ENCODE measurements around the gene ANKRD29. TPM values are rescaled to one million over a fixed set of nuclear protein-coding genes. Genes with fewer than 3 reads are reported as not detected.

Gene ANKRD29
- total RNA-seq, 2 experiments from 2014 or later = not detected

- CTCF ChIA-PET = interaction anchor here (1.2 to 6.8 kb wide), 7 partner anchors 9 to 497 kb away, joined by 3 to 57 read pairs (median 5); partner anchors contain the start of gene LAMA3
- H3K4me3 Mint-ChIP-seq = no peak overlapping the region
- H3K27me3 Mint-ChIP-seq = peaks cover 27% of the 10 kb centered on the region
- intact Hi-C loops (cut with micrococcal nuclease) = loop anchor here (5.0 to 10.0 kb wide), 3 partner anchors 79 to 292 kb away; no protein-coding TSS in a partner anchor
- POLR2A ChIA-PET = interaction anchor here (1.0 kb wide), 1 partner anchor 54 kb away, joined by 3 read pairs; no protein-coding TSS in a partner anchor
- H3K4me1 Mint-ChIP-seq (ENCODE audit: low read depth) = peaks cover 16% of the 10 kb centered on the region
- no peak for DNase-seq
- no peak for ATAC-seq
- H3K9me3 Mint-ChIP-seq = no peaks in the 10 kb centered on the region
- no peak for TF ChIP-seq CTCF (IDR thresholded peaks at IDR 0.05)
- no peaks in the 10 kb centered on the region for H3K36me3 Mint-ChIP-seq (ENCODE audit: low read depth)
- H3K27ac Mint-ChIP-seq = no peak overlapping the region
These were observed 39.7 kb downstream of the ANKRD29 start for GRCh38 chr18:23623040-23623439.

- Mint-ChIP-seq H3K9me3 (no peaks in the 10 kb centered on the region), H3K4me3 (peak overlapping the region; percentile 41), H3K27me3 (peaks cover 31% of the 10 kb centered on the region), H3K27ac (no peak overlapping the region), H3K36me3 (ENCODE audit: low read depth) (no peaks in the 10 kb centered on the region), H3K4me1 (ENCODE audit: low read depth) (peaks cover 6% of the 10 kb centered on the region)
- ChIA-PET CTCF (interaction anchor here (1.0 kb wide), 1 partner anchor 151 kb away, joined by 3 read pairs; no protein-coding TSS in a partner anchor), POLR2A (no interaction called here)
- DNase-seq (peak; percentile 12), ATAC-seq (peak; percentile 38)
- intact Hi-C loops (cut with micrococcal nuclease) = no loop called here
- no peak for TF ChIP-seq CTCF (IDR thresholded peaks at IDR 0.05)
These were observed 43.3 kb downstream of the ANKRD29 start for GRCh38 chr18:23619388-23619881.

- Mint-ChIP-seq H3K4me3 (peak overlapping the region; percentile 41), H3K4me1 (ENCODE audit: low read depth) (peaks cover 6% of the 10 kb centered on the region), H3K9me3 (no peaks in the 10 kb centered on the region), H3K36me3 (ENCODE audit: low read depth) (no peaks in the 10 kb centered on the region), H3K27ac (no peak overlapping the region), H3K27me3 (peaks cover 31% of the 10 kb centered on the region)
- ATAC-seq (peak; percentile 32), DNase-seq (peak; percentile 10)
- ChIA-PET CTCF (interaction anchor here (0.9 to 1.0 kb wide), 2 partner anchors 85 to 152 kb away, joined by 3 to 4 read pairs; no protein-coding TSS in a partner anchor), POLR2A (no interaction called here)
- TF ChIP-seq CTCF (IDR thresholded peaks at IDR 0.05) = no peak
- intact Hi-C loops (cut with micrococcal nuclease) = no loop called here
These were observed 43.8 kb downstream of the ANKRD29 start for GRCh38 chr18:23618862-23619387.

- CTCF ChIA-PET = interaction anchor here (0.6 kb wide), 1 partner anchor 165 kb away, joined by 3 read pairs; no protein-coding TSS in a partner anchor
- H3K4me1 Mint-ChIP-seq (ENCODE audit: low read depth) = peaks cover 6% of the 10 kb centered on the region
- POLR2A ChIA-PET = interaction anchor here (0.8 kb wide), 1 partner anchor 65 kb away, joined by 3 read pairs; no protein-coding TSS in a partner anchor
- H3K27ac Mint-ChIP-seq = no peak overlapping the region
- intact Hi-C loops (cut with micrococcal nuclease) = no loop called here
- no peaks in the 10 kb centered on the region for H3K36me3 Mint-ChIP-seq (ENCODE audit: low read depth)
- no peak overlapping the region for H3K4me3 Mint-ChIP-seq
- H3K27me3 Mint-ChIP-seq = peaks cover 31% of the 10 kb centered on the region
- TF ChIP-seq CTCF (IDR thresholded peaks at IDR 0.05) = no peak
- no peaks in the 10 kb centered on the region for H3K9me3 Mint-ChIP-seq
- ATAC-seq = no peak
- DNase-seq = no peak
These were observed 45.2 kb downstream of the ANKRD29 start for GRCh38 chr18:23617412-23618014.

GRCh38 chr18:23616258-23616657, 46.5 kb downstream of the ANKRD29 start:
- intact Hi-C loops (cut with micrococcal nuclease) = no loop called here
- H3K4me3 Mint-ChIP-seq = no peak overlapping the region
- CTCF ChIA-PET = no interaction called here
- H3K4me1 Mint-ChIP-seq (ENCODE audit: low read depth) = peaks cover 6% of the 10 kb centered on the region
- ATAC-seq = no peak
- H3K27me3 Mint-ChIP-seq = peaks cover 26% of the 10 kb centered on the region
- no peak for DNase-seq
- TF ChIP-seq CTCF (IDR thresholded peaks at IDR 0.05) = no peak
- POLR2A ChIA-PET = no interaction called here
- no peaks in the 10 kb centered on the region for H3K36me3 Mint-ChIP-seq (ENCODE audit: low read depth)
- no peak overlapping the region for H3K27ac Mint-ChIP-seq
- H3K9me3 Mint-ChIP-seq = no peaks in the 10 kb centered on the region
